ENCODE results near the gene ELF1. TPM values are rescaled to one million over a fixed set of nuclear protein-coding genes. Genes with fewer than 3 reads are reported as not detected.

The ELF1 gene
- polyA plus RNA-seq, 2 of the 4 experiments (the other 2 are of a cell fraction), result 24.9 to 45.0 TPM

DNA sequence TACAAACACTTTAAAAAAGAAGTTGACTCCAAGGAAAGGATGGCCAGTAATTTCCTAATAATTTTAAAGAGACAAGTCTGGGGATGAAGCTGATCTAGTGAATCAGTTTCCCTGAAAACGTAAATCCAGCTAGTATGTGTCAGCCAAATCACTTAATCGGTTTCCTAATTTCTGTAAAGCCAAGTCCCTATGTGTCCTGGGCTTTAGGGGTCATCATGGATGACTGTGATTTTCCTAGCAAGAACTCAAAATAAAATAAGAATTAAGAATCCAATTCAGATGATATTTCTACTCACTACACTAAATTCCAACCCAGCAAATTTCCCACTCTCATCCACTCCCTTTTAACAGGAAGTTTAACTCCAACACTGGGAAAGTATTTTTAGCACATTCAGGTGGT is 35.9 kb downstream of the ELF1 start:
- FAIRE-seq (no peak), ATAC-seq (no peak), DNase-seq (ENCODE audit: low read depth in 1 of 2, low spot score in 1 of 2) (no peak)
- Histone ChIP-seq H3K4me1 (peaks cover 32% of the 10 kb centered on the region; the same call in 2 of the 3 replicates), H3K9me3 (no peaks in the 10 kb centered on the region), H3K4me3 (no peak overlapping the region), H3K4me2 (no peak overlapping the region), H3K27ac (no peak overlapping the region)
- no peak for TF ChIP-seq NPAS2 (CRISPR knock-in tag; IDR thresholded peaks at IDR 0.05; ENCODE audit: borderline replicate concordance)
- TF ChIP-seq, protein P1, sequence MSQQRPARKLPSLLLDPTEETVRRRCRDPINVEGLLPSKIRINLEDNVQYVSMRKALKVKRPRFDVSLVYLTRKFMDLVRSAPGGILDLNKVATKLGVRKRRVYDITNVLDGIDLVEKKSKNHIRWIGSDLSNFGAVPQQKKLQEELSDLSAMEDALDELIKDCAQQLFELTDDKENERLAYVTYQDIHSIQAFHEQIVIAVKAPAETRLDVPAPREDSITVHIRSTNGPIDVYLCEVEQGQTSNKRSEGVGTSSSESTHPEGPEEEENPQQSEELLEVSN (IDR thresholded peaks at IDR 0.05; ENCODE audit: borderline replicate concordance, low read depth), result no peak
- TF ChIP-seq, protein P2, sequence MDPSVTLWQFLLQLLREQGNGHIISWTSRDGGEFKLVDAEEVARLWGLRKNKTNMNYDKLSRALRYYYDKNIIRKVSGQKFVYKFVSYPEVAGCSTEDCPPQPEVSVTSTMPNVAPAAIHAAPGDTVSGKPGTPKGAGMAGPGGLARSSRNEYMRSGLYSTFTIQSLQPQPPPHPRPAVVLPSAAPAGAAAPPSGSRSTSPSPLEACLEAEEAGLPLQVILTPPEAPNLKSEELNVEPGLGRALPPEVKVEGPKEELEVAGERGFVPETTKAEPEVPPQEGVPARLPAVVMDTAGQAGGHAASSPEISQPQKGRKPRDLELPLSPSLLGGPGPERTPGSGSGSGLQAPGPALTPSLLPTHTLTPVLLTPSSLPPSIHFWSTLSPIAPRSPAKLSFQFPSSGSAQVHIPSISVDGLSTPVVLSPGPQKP (IDR thresholded peaks at IDR 0.05; ENCODE audit: low read depth, low read length), result no peak
- no peak for TF ChIP-seq POLR2AphosphoS2 (conservative IDR thresholded peaks at IDR 0.05; ENCODE audit: low read length)
- no peak for TF ChIP-seq BCL3 (IDR thresholded peaks at IDR 0.05)
- TF ChIP-seq EP300 (IDR thresholded peaks at IDR 0.05), result no peak
- TF ChIP-seq KDM5A (IDR thresholded peaks at IDR 0.05), result no peak
- TF ChIP-seq CBX2 (IDR thresholded peaks at IDR 0.05; ENCODE audit: borderline replicate concordance, low read depth), result no peak
- no peak for TF ChIP-seq ZNF302 (CRISPR knock-in tag; IDR thresholded peaks at IDR 0.05)
- no peak for TF ChIP-seq JUN (IDR thresholded peaks at IDR 0.05)
- TF ChIP-seq, protein P3, sequence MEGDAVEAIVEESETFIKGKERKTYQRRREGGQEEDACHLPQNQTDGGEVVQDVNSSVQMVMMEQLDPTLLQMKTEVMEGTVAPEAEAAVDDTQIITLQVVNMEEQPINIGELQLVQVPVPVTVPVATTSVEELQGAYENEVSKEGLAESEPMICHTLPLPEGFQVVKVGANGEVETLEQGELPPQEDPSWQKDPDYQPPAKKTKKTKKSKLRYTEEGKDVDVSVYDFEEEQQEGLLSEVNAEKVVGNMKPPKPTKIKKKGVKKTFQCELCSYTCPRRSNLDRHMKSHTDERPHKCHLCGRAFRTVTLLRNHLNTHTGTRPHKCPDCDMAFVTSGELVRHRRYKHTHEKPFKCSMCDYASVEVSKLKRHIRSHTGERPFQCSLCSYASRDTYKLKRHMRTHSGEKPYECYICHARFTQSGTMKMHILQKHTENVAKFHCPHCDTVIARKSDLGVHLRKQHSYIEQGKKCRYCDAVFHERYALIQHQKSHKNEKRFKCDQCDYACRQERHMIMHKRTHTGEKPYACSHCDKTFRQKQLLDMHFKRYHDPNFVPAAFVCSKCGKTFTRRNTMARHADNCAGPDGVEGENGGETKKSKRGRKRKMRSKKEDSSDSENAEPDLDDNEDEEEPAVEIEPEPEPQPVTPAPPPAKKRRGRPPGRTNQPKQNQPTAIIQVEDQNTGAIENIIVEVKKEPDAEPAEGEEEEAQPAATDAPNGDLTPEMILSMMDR (IDR thresholded peaks at IDR 0.05), result no peak
- no peak for TF ChIP-seq RNF2 (IDR thresholded peaks at IDR 0.05; ENCODE audit: borderline replicate concordance, low read depth)
- TF ChIP-seq BHLHE40 (IDR thresholded peaks at IDR 0.05; ENCODE audit: low read depth, low read length), result no peak
- TF ChIP-seq ESRRA (IDR thresholded peaks at IDR 0.05; ENCODE audit: borderline replicate concordance, low read length), result no peak
- TF ChIP-seq, protein P4, sequence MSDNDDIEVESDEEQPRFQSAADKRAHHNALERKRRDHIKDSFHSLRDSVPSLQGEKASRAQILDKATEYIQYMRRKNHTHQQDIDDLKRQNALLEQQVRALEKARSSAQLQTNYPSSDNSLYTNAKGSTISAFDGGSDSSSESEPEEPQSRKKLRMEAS (IDR thresholded peaks at IDR 0.05), result no peak
- no peak for TF ChIP-seq CHD2 (IDR thresholded peaks at IDR 0.05; ENCODE audit: low read length, partially characterized antibody)
- no peak for TF ChIP-seq KDM1A (IDR thresholded peaks at IDR 0.05; ENCODE audit: low read depth)
- no peak for TF ChIP-seq MAFK (IDR thresholded peaks at IDR 0.05; ENCODE audit: partially characterized antibody)
- CTCF ChIA-PET, result no interaction called here
- 87% methylated on average over 2 of the region's 2 CpGs for WGBS (ENCODE audit: missing lambda C conversion rate)
- POLR2A ChIA-PET, result no interaction called here

- FAIRE-seq (no peak), ATAC-seq (no peak), DNase-seq (ENCODE audit: low read depth in 1 of 2, low spot score in 1 of 2) (no peak)
- Histone ChIP-seq H3K4me2 (no peak overlapping the region), H3K4me1 (peaks cover 32% of the 10 kb centered on the region; the same call in 2 of the 3 replicates), H3K4me3 (no peak overlapping the region), H3K27ac (no peak overlapping the region), H3K9me3 (no peaks in the 10 kb centered on the region)
- WGBS (ENCODE audit: missing lambda C conversion rate), result 82% methylated on average over 3 of the region's 3 CpGs
- ChIA-PET CTCF (no interaction called here), POLR2A (no interaction called here)
- no peak for TF ChIP-seq RARB (CRISPR knock-in tag; IDR thresholded peaks at IDR 0.05)
These were observed 36.3 kb downstream of the ELF1 start for GRCh38 chr13:40982772-40983171.

DNA sequence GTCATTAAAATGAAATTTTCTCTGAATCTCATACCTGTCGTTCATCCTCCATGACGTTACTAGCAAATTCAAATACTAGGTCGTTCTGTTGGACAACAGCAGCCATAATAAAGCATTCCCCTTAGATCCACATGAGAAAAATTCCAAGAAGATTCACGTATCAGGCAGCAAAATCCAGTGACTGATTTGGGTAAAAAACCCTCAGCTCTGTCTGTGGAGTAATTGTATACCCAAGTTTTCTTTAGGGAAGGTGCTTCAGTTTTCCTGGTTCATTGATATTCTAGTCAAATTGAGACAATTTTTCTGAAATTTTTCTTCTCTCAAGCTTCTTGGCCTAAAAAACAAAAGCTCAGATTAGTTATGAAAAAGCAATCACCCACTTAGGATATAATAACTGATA is 37.2 kb downstream of the ELF1 start:
- no peak overlapping the region for H3K4me3 ChIP-seq
- FAIRE-seq (no peak), ATAC-seq (no peak), DNase-seq (ENCODE audit: low read depth in 1 of 2, low spot score in 1 of 2) (no peak)
- ChIA-PET POLR2A (no interaction called here), CTCF (no interaction called here)
- WGBS (ENCODE audit: missing lambda C conversion rate), result 87% methylated on average over 4 of the region's 4 CpGs
- H3K27ac ChIP-seq, result no peak overlapping the region
- peaks cover 30% of the 10 kb centered on the region; the same call in 2 of the 3 replicates for H3K4me1 ChIP-seq
- H3K9me3 ChIP-seq, result no peaks in the 10 kb centered on the region
- H3K4me2 ChIP-seq, result no peak overlapping the region
- TF ChIP-seq PHF8 (IDR thresholded peaks at IDR 0.05; ENCODE audit: borderline replicate concordance, low read depth) (no peak), HDAC2 (IDR thresholded peaks at IDR 0.05) (no peak), REST (IDR thresholded peaks at IDR 0.05) (no peak), HOXB5 (CRISPR knock-in tag; IDR thresholded peaks at IDR 0.05) (no peak), EHF (CRISPR knock-in tag; IDR thresholded peaks at IDR 0.05) (no peak)
- TF ChIP-seq, protein P4 (IDR thresholded peaks at IDR 0.05), result no peak
